PFSK-1 (cell line): ENCODE measurements around the gene WSB1.

Source experiments
- FOXP2 ChIP-seq: optimal IDR thresholded peaks from 2 replicates; pipeline ENCODE3; 2011; ENCODE audit warnings: borderline replicate concordance, control low read depth, inconsistent platforms; ENCODE audit not compliant: insufficient read depth; ENCODE audit errors: extremely low read length, extremely low read depth
- POLR2AphosphoS5 ChIP-seq: IDR thresholded peaks from 2 replicates; pipeline ENCODE4 v1.6.1; 2012; ENCODE audit warnings: low read depth, mild to moderate bottlenecking, control low read depth, low read length, moderate library complexity
- SIN3A ChIP-seq: IDR thresholded peaks from 2 replicates; pipeline ENCODE4 v1.6.1; 2012; ENCODE audit warnings: mild to moderate bottlenecking, low read length, moderate library complexity, borderline replicate concordance; ENCODE audit not compliant: insufficient read depth
- TAF1 ChIP-seq: IDR thresholded peaks from 2 replicates; pipeline ENCODE4 v1.6.1; 2012; ENCODE audit warnings: low read length, control low read depth, borderline replicate concordance; ENCODE audit not compliant: insufficient read depth
- TF ChIP-seq, protein P1 (sequence below), 2 experiments: IDR thresholded peaks; 2 replicates each; pipeline versions ENCODE4 v1.6.1 to v1.8.0; 2011 to 2012; ENCODE audit warnings: low read depth in 2 of 2, low read length in 2 of 2, control low read depth in 1 of 2, inconsistent platforms in 1 of 2, mild to moderate bottlenecking in 1 of 2, moderate library complexity in 1 of 2; ENCODE audit not compliant: insufficient read depth in 1 of 2

WSB1 gene

DNA sequence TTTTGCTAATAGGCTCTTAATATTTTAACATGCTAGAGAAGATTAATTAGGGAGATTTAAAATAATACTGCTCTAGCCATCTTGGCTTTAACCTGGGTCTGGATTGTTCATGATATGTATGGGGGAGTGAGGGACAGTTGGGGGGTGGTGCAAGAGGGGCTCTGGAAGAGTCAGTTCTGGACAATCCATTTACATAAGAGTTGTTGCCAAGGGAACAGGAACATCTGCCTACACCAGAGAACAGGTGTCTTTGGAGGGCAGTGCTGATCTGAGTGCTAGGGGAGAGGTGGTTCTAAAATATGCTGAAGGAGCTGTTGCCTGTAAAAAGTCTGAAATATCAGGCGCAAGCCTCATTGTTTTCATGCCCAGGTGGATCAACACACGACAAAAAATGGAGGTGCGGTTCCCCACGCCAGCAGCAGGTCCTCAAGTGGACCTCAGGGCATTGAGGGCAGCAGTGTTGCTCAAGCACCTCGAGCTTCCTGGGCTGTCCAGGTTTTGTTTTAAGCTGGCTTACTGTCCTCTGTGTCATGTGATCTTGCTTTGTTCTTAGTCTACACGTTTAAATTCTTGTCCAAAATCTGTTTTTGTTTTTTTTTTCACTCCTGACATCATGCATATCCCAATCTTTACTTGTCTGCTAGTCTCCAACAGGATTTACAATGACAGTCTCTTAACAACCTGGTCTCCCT is 25.4 kb upstream of the WSB1 start:
- TF ChIP-seq SIN3A = no peak
- no peak for TF ChIP-seq FOXP2
- TF ChIP-seq TAF1 = no peak

- TF ChIP-seq, protein P1, sequence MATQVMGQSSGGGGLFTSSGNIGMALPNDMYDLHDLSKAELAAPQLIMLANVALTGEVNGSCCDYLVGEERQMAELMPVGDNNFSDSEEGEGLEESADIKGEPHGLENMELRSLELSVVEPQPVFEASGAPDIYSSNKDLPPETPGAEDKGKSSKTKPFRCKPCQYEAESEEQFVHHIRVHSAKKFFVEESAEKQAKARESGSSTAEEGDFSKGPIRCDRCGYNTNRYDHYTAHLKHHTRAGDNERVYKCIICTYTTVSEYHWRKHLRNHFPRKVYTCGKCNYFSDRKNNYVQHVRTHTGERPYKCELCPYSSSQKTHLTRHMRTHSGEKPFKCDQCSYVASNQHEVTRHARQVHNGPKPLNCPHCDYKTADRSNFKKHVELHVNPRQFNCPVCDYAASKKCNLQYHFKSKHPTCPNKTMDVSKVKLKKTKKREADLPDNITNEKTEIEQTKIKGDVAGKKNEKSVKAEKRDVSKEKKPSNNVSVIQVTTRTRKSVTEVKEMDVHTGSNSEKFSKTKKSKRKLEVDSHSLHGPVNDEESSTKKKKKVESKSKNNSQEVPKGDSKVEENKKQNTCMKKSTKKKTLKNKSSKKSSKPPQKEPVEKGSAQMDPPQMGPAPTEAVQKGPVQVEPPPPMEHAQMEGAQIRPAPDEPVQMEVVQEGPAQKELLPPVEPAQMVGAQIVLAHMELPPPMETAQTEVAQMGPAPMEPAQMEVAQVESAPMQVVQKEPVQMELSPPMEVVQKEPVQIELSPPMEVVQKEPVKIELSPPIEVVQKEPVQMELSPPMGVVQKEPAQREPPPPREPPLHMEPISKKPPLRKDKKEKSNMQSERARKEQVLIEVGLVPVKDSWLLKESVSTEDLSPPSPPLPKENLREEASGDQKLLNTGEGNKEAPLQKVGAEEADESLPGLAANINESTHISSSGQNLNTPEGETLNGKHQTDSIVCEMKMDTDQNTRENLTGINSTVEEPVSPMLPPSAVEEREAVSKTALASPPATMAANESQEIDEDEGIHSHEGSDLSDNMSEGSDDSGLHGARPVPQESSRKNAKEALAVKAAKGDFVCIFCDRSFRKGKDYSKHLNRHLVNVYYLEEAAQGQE (IDR thresholded peaks at IDR 0.05; ENCODE audit: insufficient read depth in 1 of 2, low read depth in 2 of 2, low read length in 2 of 2) = no peak
- TF ChIP-seq SIN3A = no peak
These were observed 24.7 kb upstream of the WSB1 start for GRCh38 chr17:27269201-27269600.

DNA sequence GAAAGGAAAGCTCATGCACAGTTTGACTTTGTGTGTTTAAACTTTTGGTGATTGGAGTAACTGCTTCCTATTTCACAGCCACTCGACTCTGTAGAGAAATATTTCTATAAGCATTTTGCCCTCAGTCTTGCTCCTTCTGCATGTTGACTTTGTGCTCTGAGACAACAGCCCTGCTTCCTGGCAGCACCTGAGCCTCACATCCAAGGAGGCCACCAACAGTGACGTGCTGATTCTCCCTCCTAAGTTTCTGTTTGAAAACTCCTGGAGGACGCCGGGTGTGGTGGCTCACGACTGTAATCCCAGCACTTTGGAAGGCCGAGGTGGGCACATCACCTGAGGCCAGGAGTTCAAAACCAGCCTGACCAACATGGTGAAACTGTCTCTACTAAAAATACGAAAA is 23.9 kb upstream of the WSB1 start:
- TF ChIP-seq FOXP2 = no peak
- TF ChIP-seq, protein P1 (IDR thresholded peaks at IDR 0.05; ENCODE audit: insufficient read depth in 1 of 2, low read depth in 2 of 2, low read length in 2 of 2) = no peak
- no peak for TF ChIP-seq POLR2AphosphoS5
- no peak for TF ChIP-seq TAF1
- no peak for TF ChIP-seq SIN3A

GRCh38 chr17:27276653-27277156 is 17.2 kb upstream of the WSB1 start:
- TF ChIP-seq POLR2AphosphoS5 (no peak), TAF1 (no peak), SIN3A (no peak), FOXP2 (no peak)
- TF ChIP-seq, protein P1 (IDR thresholded peaks at IDR 0.05; ENCODE audit: insufficient read depth in 1 of 2, low read depth in 2 of 2, low read length in 2 of 2) = no peak

GRCh38 chr17:27280527-27280926 is 13.4 kb upstream of the WSB1 start:
- TF ChIP-seq POLR2AphosphoS5 (no peak), TAF1 (no peak), SIN3A (no peak), FOXP2 (no peak)
- TF ChIP-seq, protein P1 (IDR thresholded peaks at IDR 0.05; ENCODE audit: insufficient read depth in 1 of 2, low read depth in 2 of 2, low read length in 2 of 2) = no peak
